Gastrocnemius medialis (tissue), 4 donors: ENCODE results near the gene BCL7C. TPM values are rescaled to one million over a fixed set of nuclear protein-coding genes. Genes with fewer than 3 reads are reported as not detected.
A peak's percentile ranks its signal among the peaks of the same experiment; 100 is the strongest.

Experiments
- ATAC-seq, 2 donors: fragments of 150-250 bp; one replicate each; pipeline ENCODE4 v1.9.1; 2016
- DNase-seq, 2 donors: peaks; one replicate each; pipeline ENCODE4 v3.0.0-alpha.2; 2019
- H3K27ac ChIP-seq, 4 donors: fragments of 200-600 bp; sonication (generic); 1 replicate in 1 of 4; 2 replicates in 3 of 4; pipeline ENCODE4 v1.5.1; 2016 to 2018; ENCODE audit warnings: mild to moderate bottlenecking in 2 of 4, moderate library complexity in 1 of 4
- H3K27me3 ChIP-seq, 3 donors: fragments of 200-600 bp; sonication (generic) in 2 of 3; 1 replicate in 1 of 3; 2 replicates in 2 of 3; pipeline versions ENCODE4 v1.5.1 to v1.6.0; 2016 to 2019; ENCODE audit warnings: mild to moderate bottlenecking in 1 of 3, moderate library complexity in 1 of 3
- H3K36me3 ChIP-seq, 2 donors: fragments of 200-600 bp; sonication (generic) in 1 of 2; one replicate each; pipeline ENCODE4 v1.5.1; 2017 to 2018
- H3K4me1 ChIP-seq, 2 donors: fragments of 200-600 bp; sonication (generic) in 1 of 2; one replicate each; pipeline ENCODE4 v1.5.1; 2016 to 2017; ENCODE audit warnings: mild to moderate bottlenecking in 2 of 2
- H3K4me3 ChIP-seq, 4 donors: fragments of 200-600 bp; sonication (generic) in 3 of 4; 1 replicate in 1 of 4; 2 replicates in 3 of 4; pipeline ENCODE4 v1.5.1; 2016 to 2019; ENCODE audit warnings: mild to moderate bottlenecking in 2 of 4
- H3K9me3 ChIP-seq, 3 donors: fragments of 200-600 bp; sonication (generic) in 2 of 3; 1 replicate in 1 of 3; 2 replicates in 2 of 3; pipeline ENCODE4 v1.5.1; 2016 to 2019
- CTCF ChIP-seq, 5 experiments: fragments of 450-650 bp in 3 of 5; fragments of 200-600 bp in 2 of 5; sonication (generic) in 2 of 5; IDR thresholded peaks in 4 of 5; conservative IDR thresholded peaks in 1 of 5; 1 replicate in 4 of 5; 2 replicates in 1 of 5; pipeline ENCODE4 v1.5.1; 2016 to 2019; ENCODE audit warnings: antibody characterized with exemption in 5 of 5, mild to moderate bottlenecking in 3 of 5, moderate library complexity in 3 of 5
- POLR2A ChIP-seq, 2 donors: fragments of 450-650 bp; IDR thresholded peaks; one replicate each; pipeline ENCODE4 v1.6.1; 2017; ENCODE audit warnings: antibody characterized with exemption in 2 of 2, mild to moderate bottlenecking in 2 of 2, moderate library complexity in 2 of 2
- in situ Hi-C, 4 donors: fragments of 200-750 bp; cut with MboI; loops; one replicate each; pipeline versions ENCODE4 v1.15.0 to v1.8.0; 2017; ENCODE audit warnings: low sequenced_read_pairs in 4 of 4
- intact Hi-C: fragments of 100-400 bp; cut with DNase I; formaldehyde crosslinking; loops from one replicate; pipeline ENCODE4 v1.15.1; 2023; ENCODE audit warnings: low total_unique reads
- total RNA-seq, 4 donors: library from RNA; depleted of rRNA; stranded (reverse); fragments of >200 nt; gene quantifications; one replicate each; pipeline versions ENCODE4 v1.1.0 to v1.2.3, GENCODE V29; 2016

Gene BCL7C
- total RNA-seq, 4 donors from 2014 or later, result 16.4 to 24.5 (median 22.3) TPM

- intact Hi-C loops (loop anchor here (1.0 kb wide), 2 partner anchors 19 to 70 kb away; partner anchors contain the start of gene BCL7C), in situ Hi-C loops (no loop called here)
- Histone ChIP-seq H3K9me3 (no peaks in the 10 kb centered on the region), H3K4me1 (peaks cover 17 to 22% of the 10 kb centered on the region in 2 donors), H3K4me3 (peak overlapping the region; percentile 84 to 97 (median 94)), H3K36me3 (peaks cover 0 to 5% of the 10 kb centered on the region in 2 donors), H3K27ac (peak overlapping the region; percentile 86 to 96 (median 87)), H3K27me3 (no peaks in the 10 kb centered on the region)
- TF ChIP-seq POLR2A (IDR thresholded peaks at IDR 0.05) (peak; percentile 65 to 69), CTCF (IDR thresholded peaks at IDR 0.05 in 4 of 5, conservative IDR thresholded peaks at IDR 0.05 in 1 of 5) (peak in 1 of 5 experiments; percentile 6)
- DNase-seq (peak; percentile 77 to 84), ATAC-seq (peak; percentile 99)
Observed at GRCh38 chr16:30874821-30875717, 18.8 kb downstream of the BCL7C start.

- H3K9me3 ChIP-seq, result no peaks in the 10 kb centered on the region
- peak overlapping the region; percentile 86 to 96 (median 87) for H3K27ac ChIP-seq
- in situ Hi-C loops, result no loop called here
Observed at GRCh38 chr16:30874244-30874820, 19.5 kb downstream of the BCL7C start.

GRCh38 chr16:30870904-30871303 is 23.0 kb downstream of the BCL7C start:
- Histone ChIP-seq H3K4me1 (peaks cover 6 to 10% of the 10 kb centered on the region in 2 donors), H3K27me3 (no peaks in the 10 kb centered on the region), H3K36me3 (no peaks in the 10 kb centered on the region), H3K27ac (no peak overlapping the region), H3K9me3 (no peaks in the 10 kb centered on the region), H3K4me3 (no peak overlapping the region)
- no peak for DNase-seq
- intact Hi-C loops, result no loop called here
- in situ Hi-C loops, result no loop called here
- TF ChIP-seq CTCF (IDR thresholded peaks at IDR 0.05 in 4 of 5, conservative IDR thresholded peaks at IDR 0.05 in 1 of 5) (no peak), POLR2A (IDR thresholded peaks at IDR 0.05) (no peak)
- no peak for ATAC-seq

More at GRCh38 chr16:30874244-30874820, 19.5 kb downstream of the BCL7C start:
- Histone ChIP-seq H3K4me1 (peaks cover 17 to 22% of the 10 kb centered on the region in 2 donors), H3K36me3 (peaks cover 0 to 5% of the 10 kb centered on the region in 2 donors), H3K27me3 (no peaks in the 10 kb centered on the region), H3K4me3 (peak overlapping the region; percentile 84 to 97 (median 94))
- no peak for DNase-seq
- intact Hi-C loops, result no loop called here
- no peak for ATAC-seq
- TF ChIP-seq CTCF (IDR thresholded peaks at IDR 0.05 in 4 of 5, conservative IDR thresholded peaks at IDR 0.05 in 1 of 5) (no peak), POLR2A (IDR thresholded peaks at IDR 0.05) (no peak)

GRCh38 chr16:30867747-30868146 is 26.1 kb downstream of the BCL7C start:
- Histone ChIP-seq H3K4me1 (no peaks in the 10 kb centered on the region), H3K27ac (no peak overlapping the region), H3K36me3 (no peaks in the 10 kb centered on the region), H3K4me3 (no peak overlapping the region), H3K27me3 (no peaks in the 10 kb centered on the region), H3K9me3 (no peaks in the 10 kb centered on the region)
- in situ Hi-C loops, result no loop called here
- ATAC-seq, result no peak
- intact Hi-C loops, result no loop called here
- no peak for DNase-seq
- no peak for TF ChIP-seq CTCF (IDR thresholded peaks at IDR 0.05 in 4 of 5, conservative IDR thresholded peaks at IDR 0.05 in 1 of 5)
- no peak for TF ChIP-seq POLR2A (IDR thresholded peaks at IDR 0.05)
